ENCODE results near the gene KPNB1.

The KPNB1 gene

GRCh38 chr17:47636273-47637030 is 13.3 kb upstream of the KPNB1 start:
- no peak for DNase-seq (ENCODE audit: low read depth)

- no peak for DNase-seq (ENCODE audit: low read depth)
Observed at GRCh38 chr17:47638903-47639302, 10.8 kb upstream of the KPNB1 start.

DNA sequence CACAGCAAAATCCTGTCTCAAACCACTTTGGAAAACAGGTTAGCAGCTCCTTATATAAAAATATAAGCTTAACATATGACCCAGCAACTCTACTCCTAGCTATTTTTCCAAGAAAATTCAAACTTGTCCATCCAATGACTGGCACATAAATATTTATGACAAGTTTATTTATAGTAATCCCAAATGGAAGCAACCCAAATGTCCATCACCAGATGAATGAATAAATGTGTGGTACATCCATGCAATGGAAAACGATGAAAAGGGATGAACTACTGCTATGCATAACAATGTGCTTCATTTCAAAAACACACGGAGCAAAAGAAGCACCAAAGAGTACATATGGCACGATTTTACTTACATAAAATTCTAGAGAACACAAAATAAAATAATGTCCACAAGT is 9.6 kb upstream of the KPNB1 start:
- no peak for DNase-seq (ENCODE audit: low read depth)

DNA sequence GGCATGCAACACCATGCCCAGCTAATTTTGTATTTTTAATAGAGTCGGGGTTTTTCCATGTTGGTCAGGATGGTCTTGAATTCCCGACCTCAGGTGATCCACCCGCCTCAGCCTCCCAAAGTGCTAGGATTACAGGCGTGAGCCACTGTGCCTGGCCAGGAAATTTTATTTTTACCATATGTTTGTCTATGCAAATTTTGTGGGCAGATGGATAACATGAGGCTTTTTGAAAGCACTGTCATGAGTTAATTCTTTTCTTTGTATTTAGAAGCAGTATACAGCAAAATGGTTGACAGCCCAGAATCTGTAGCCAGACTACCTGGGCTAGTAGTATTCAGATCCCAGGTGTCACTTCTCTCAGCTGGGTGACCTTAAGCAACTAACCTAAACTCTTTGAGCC is 8.5 kb upstream of the KPNB1 start:
- DNase-seq (ENCODE audit: low read depth), result no peak

GRCh38 chr17:47643116-47643515 is 6.6 kb upstream of the KPNB1 start:
- DNase-seq (ENCODE audit: low read depth), result no peak

DNA sequence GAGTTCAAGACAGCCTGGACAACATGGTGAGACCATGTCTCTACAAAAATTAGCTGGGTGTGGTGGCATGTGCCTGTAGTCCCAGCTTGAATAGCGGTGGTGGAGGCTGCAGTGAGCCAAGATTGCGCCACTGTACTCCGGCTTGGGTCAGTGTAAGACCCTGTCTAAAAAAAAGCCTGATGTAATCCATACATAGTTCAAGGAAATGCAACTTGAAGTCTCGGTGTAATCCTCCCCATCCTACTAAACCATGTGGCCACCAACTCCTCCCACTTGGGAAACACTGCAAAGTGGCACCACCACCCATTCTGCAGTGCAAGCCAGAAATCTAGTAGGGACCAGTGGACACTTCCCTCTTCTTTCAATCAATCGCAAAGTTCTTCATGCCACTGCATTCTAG is 5.4 kb upstream of the KPNB1 start:
- DNase-seq (ENCODE audit: low read depth), result no peak

DNA sequence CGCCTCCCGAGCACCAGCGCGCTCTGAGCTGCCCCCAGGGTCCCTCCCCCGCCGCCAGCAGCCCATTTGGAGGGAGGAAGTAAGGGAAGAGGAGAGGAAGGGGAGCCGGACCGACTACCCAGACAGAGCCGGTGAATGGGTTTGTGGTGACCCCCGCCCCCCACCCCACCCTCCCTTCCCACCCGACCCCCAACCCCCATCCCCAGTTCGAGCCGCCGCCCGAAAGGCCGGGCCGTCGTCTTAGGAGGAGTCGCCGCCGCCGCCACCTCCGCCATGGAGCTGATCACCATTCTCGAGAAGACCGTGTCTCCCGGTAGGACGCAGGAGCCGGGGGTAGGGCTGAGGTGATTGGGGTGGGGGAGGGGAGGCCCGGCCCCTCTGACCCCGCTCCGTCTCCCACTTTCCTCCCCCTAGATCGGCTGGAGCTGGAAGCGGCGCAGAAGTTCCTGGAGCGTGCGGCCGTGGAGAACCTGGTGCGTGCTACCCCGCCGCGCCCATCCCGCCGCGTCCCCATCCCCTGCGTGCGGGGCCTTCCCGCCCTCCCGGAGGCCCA is 329 bp downstream of the KPNB1 start:
- peak; percentile 21 for DNase-seq (ENCODE audit: low read depth)

GRCh38 chr17:47650525-47651522 is 1.1 kb downstream of the KPNB1 start:
- peak; percentile 89 for DNase-seq (ENCODE audit: low read depth)

GRCh38 chr17:47651704-47652103 is 2.0 kb downstream of the KPNB1 start:
- no peak for DNase-seq (ENCODE audit: low read depth)

DNA sequence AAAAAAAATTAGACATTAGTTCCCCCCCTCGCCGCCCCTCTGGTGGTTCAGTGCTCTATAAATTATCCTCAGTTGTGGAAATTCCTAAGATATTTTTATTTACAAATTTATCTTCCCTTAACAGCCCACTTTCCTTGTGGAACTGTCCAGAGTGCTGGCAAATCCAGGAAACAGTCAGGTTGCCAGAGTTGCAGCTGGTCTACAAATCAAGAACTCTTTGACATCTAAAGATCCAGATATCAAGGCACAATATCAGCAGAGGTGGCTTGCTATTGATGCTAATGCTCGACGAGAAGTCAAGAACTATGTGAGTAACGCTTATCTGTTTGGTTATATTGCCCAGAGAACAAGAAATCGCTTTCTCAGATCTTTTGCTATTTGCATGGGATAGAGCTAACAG is 2.9 kb downstream of the KPNB1 start:
- no peak for DNase-seq (ENCODE audit: low read depth)

GRCh38 chr17:47653442-47653841 is 3.7 kb downstream of the KPNB1 start:
- DNase-seq (ENCODE audit: low read depth), result no peak

- no peak for DNase-seq (ENCODE audit: low read depth)
Observed at GRCh38 chr17:47654991-47655390, 5.3 kb downstream of the KPNB1 start.

GRCh38 chr17:47660064-47660492 is 10.4 kb downstream of the KPNB1 start:
- DNase-seq (ENCODE audit: low read depth), result no peak

GRCh38 chr17:47663912-47664623 is 14.3 kb downstream of the KPNB1 start:
- no peak for DNase-seq (ENCODE audit: low read depth)

GRCh38 chr17:47664624-47664941 is 14.9 kb downstream of the KPNB1 start:
- DNase-seq (ENCODE audit: low read depth), result no peak

GRCh38 chr17:47665655-47666054 is 15.9 kb downstream of the KPNB1 start:
- no peak for DNase-seq (ENCODE audit: low read depth)

- DNase-seq (ENCODE audit: low read depth), result no peak
Observed at GRCh38 chr17:47669081-47669480, 19.4 kb downstream of the KPNB1 start.

GRCh38 chr17:47670064-47670463 is 20.3 kb downstream of the KPNB1 start:
- no peak for DNase-seq (ENCODE audit: low read depth)

DNA sequence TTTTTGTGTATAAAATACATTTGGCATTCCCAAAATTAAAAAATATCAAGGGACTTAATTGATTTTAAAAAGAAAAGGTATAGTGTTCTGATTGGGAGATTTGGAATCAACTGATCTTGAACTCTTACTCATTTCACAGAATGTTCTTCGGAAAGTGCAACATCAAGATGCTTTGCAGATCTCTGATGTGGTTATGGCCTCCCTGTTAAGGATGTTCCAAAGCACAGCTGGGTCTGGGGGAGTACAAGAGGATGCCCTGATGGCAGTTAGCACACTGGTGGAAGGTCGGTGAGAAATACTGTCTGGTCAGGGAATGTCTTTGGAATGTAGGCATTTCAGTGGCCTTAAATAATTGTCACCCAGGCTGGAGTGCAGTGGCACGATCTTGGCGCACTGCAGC is 24.8 kb downstream of the KPNB1 start:
- no peak for DNase-seq (ENCODE audit: low read depth)

GRCh38 chr17:47675380-47676198 is 25.9 kb downstream of the KPNB1 start:
- DNase-seq (ENCODE audit: low read depth), result no peak

DNA sequence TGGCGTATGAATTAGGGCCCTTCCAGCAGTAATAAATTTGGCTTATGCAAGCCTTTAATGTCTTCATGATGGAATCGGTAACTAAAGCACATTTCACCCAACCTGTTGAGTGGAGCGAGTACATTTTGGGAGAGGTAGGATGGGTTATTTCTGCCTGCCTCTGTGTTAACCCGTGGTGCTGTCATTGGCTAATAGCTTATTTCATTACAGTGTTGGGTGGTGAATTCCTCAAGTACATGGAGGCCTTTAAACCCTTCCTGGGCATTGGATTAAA is 26.4 kb downstream of the KPNB1 start:
- DNase-seq (ENCODE audit: low read depth), result no peak

Data from stimulated activated CD8-positive, alpha-beta memory T cell treated with anti-CD3 and anti-CD28 coated beads, Interleukin-7, amount 100 ng/mL, for 24 hours (primary cell).